HCT116 (cell line): ENCODE data around the gene FGFRL1.

Source experiments
- CTCF ChIP-seq, 3 experiments: fragments of 200-600 bp in 1 of 3; sonication (generic) in 1 of 3; IDR thresholded peaks in 2 of 3; conservative IDR thresholded peaks in 1 of 3; 2 replicates each; pipeline ENCODE4 v1.5.1; 2012 to 2017; ENCODE audit warnings: low read depth in 2 of 3, low read length in 2 of 3, antibody characterized with exemption in 1 of 3, borderline replicate concordance in 1 of 3, control low read depth in 1 of 3, mild to moderate bottlenecking in 1 of 3, mixed read lengths in 1 of 3, mixed run types in 1 of 3, moderate library complexity in 1 of 3; ENCODE audit not compliant: insufficient read depth in 1 of 3
- EGR1 ChIP-seq: IDR thresholded peaks from 2 replicates; pipeline ENCODE4 v1.6.1; 2012; ENCODE audit warnings: low read depth
- JUND ChIP-seq: IDR thresholded peaks from 2 replicates; pipeline ENCODE4 v1.6.1; 2012
- MAX ChIP-seq: IDR thresholded peaks from 2 replicates; pipeline ENCODE4 v1.6.1; 2012
- POLR2A ChIP-seq: IDR thresholded peaks from 2 replicates; pipeline ENCODE4 v1.7.0; 2011; ENCODE audit warnings: borderline replicate concordance; ENCODE audit not compliant: insufficient read depth, insufficient read length; ENCODE audit errors: extremely low read depth
- REST ChIP-seq: IDR thresholded peaks from 2 replicates; pipeline ENCODE4 v1.6.1; 2012; ENCODE audit warnings: low read depth
- SP1 ChIP-seq: IDR thresholded peaks from 2 replicates; pipeline ENCODE4 v1.6.1; 2012; ENCODE audit warnings: low read depth
- TF ChIP-seq, protein P1 (sequence below): IDR thresholded peaks from 2 replicates; pipeline ENCODE4 v1.6.1; 2012

- TF ChIP-seq CTCF (IDR thresholded peaks at IDR 0.05 in 2 of 3, conservative IDR thresholded peaks at IDR 0.05 in 1 of 3; ENCODE audit: borderline replicate concordance in 1 of 3, insufficient read depth in 1 of 3, low read depth in 2 of 3, low read length in 2 of 3), result no peak
- TF ChIP-seq SP1, result no peak
- TF ChIP-seq EGR1, result no peak
- TF ChIP-seq MAX, result no peak
- no peak for TF ChIP-seq REST
- no peak for TF ChIP-seq POLR2A
- TF ChIP-seq JUND, result no peak
- TF ChIP-seq, protein P1, sequence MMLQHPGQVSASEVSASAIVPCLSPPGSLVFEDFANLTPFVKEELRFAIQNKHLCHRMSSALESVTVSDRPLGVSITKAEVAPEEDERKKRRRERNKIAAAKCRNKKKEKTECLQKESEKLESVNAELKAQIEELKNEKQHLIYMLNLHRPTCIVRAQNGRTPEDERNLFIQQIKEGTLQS, result no peak
These were observed 50.3 kb downstream of the FGFRL1 start for GRCh38 chr4:1061760-1062159.
